HG03378 (cell line): ENCODE data around the gene RAB13.
"Not testable (repeated sequence)": the region's sequence is repeated elsewhere in the genome, so short reads cannot be mapped to it uniquely, and the experiment has no call there.

Experiments
- ATAC-seq: cut with Tn5 transposase; IDR thresholded peaks from one replicate; pipeline ENCODE4 v1.9.1; 2021; ENCODE audit warnings: mild to moderate bottlenecking, moderate library complexity; ENCODE audit not compliant: unreplicated experiment

The RAB13 gene

GRCh38 chr1:153985941-153986761 is at the start of gene RAB13:
Gene RAB13 (minus strand): TSS chr1:153986339. CDS start chr1:153986236, 103 bp downstream.
- ATAC-seq, result no peak

GRCh38 chr1:154033697-154034096 is 47.6 kb upstream of the RAB13 start:
- ATAC-seq, result not testable (repeated sequence)

- ATAC-seq, result no peak
Measured at GRCh38 chr1:154019940-154020339, 33.8 kb upstream of the RAB13 start.

GRCh38 chr1:154019269-154019668 is 33.1 kb upstream of the RAB13 start:
- ATAC-seq, result no peak

- ATAC-seq, result no peak
Measured at GRCh38 chr1:154014154-154014907, 28.2 kb upstream of the RAB13 start.

- not testable (repeated sequence) for ATAC-seq
Measured at GRCh38 chr1:154012543-154012942, 26.4 kb upstream of the RAB13 start.

GRCh38 chr1:154012129-154012528 is 26.0 kb upstream of the RAB13 start:
- ATAC-seq, result no peak

- ATAC-seq, result no peak
Measured at GRCh38 chr1:154006136-154006535, 20.0 kb upstream of the RAB13 start.

GRCh38 chr1:154000420-154000819 is 14.3 kb upstream of the RAB13 start:
- ATAC-seq, result no peak

- not testable (repeated sequence) for ATAC-seq
Measured at GRCh38 chr1:153996882-153997281, 10.7 kb upstream of the RAB13 start.

- ATAC-seq, result no peak
Measured at GRCh38 chr1:153995640-153996039, 9.5 kb upstream of the RAB13 start.

- ATAC-seq, result no peak
Measured at GRCh38 chr1:153995202-153995601, 9.1 kb upstream of the RAB13 start.

- ATAC-seq, result no peak
Measured at GRCh38 chr1:153991806-153992205, 5.7 kb upstream of the RAB13 start.

GRCh38 chr1:153991151-153991630 is 5.1 kb upstream of the RAB13 start:
- ATAC-seq, result no peak

- ATAC-seq, result peak; percentile 67
Measured at GRCh38 chr1:153990468-153991150, 4.5 kb upstream of the RAB13 start, which contains the start of gene RPS27. Gene RPS27 (plus strand): TSS chr1:153990762. CDS start chr1:153990797, 35 bp downstream.

GRCh38 chr1:153987621-153988020 is 1.5 kb upstream of the RAB13 start:
- no peak for ATAC-seq

GRCh38 chr1:153985341-153985912 is 712 bp downstream of the RAB13 start:
- no peak for ATAC-seq

GRCh38 chr1:153984123-153984894 is 1.8 kb downstream of the RAB13 start:
- ATAC-seq, result no peak

- not testable (repeated sequence) for ATAC-seq
Measured at GRCh38 chr1:153981735-153982134, 4.4 kb downstream of the RAB13 start.

- ATAC-seq, result not testable (repeated sequence)
Measured at GRCh38 chr1:153979091-153979490, 7.0 kb downstream of the RAB13 start.
